ENCODE results near the gene HTR2C.
"Not testable (repeated sequence)": the region's sequence is repeated elsewhere in the genome, so short reads cannot be mapped to it uniquely, and the experiment has no call there.

The HTR2C gene

DNA sequence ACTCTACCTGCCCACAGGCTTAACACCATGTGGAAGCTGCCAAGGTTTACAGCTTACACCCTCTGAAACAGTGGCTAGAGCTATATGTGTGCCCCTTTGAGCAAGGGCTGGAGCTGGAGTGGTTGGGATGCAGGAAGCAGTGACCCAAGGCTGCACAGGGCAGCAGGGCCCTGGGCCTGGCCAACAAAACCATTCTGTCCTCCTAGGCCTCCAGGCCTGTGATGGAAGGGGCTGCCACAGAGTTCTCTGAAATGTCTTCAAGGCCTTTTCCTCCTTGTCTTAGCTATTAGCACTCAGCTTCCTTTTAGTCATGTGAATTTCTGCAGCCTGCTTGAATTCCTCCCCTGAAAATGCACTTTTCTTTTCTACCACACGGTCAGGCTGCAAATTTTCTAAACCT, 348.7 kb downstream of the HTR2C start:
- Histone ChIP-seq H3K27me3 (no peaks in the 10 kb centered on the region), H3K9me3 (no peaks in the 10 kb centered on the region), H3K36me3 (no peaks in the 10 kb centered on the region), H3K4me3 (ENCODE audit: low read depth in 1 of 2, low read length in 1 of 2) (no peak overlapping the region), H3K27ac (no peak overlapping the region), H3K4me1 (ENCODE audit: control insufficient read depth in 1 of 2, insufficient read depth in 1 of 2, low read depth in 1 of 2, low read length in 1 of 2) (no peaks in the 10 kb centered on the region)
- TF ChIP-seq, protein P1, sequence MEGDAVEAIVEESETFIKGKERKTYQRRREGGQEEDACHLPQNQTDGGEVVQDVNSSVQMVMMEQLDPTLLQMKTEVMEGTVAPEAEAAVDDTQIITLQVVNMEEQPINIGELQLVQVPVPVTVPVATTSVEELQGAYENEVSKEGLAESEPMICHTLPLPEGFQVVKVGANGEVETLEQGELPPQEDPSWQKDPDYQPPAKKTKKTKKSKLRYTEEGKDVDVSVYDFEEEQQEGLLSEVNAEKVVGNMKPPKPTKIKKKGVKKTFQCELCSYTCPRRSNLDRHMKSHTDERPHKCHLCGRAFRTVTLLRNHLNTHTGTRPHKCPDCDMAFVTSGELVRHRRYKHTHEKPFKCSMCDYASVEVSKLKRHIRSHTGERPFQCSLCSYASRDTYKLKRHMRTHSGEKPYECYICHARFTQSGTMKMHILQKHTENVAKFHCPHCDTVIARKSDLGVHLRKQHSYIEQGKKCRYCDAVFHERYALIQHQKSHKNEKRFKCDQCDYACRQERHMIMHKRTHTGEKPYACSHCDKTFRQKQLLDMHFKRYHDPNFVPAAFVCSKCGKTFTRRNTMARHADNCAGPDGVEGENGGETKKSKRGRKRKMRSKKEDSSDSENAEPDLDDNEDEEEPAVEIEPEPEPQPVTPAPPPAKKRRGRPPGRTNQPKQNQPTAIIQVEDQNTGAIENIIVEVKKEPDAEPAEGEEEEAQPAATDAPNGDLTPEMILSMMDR (IDR thresholded peaks at IDR 0.05), result no peak

DNA sequence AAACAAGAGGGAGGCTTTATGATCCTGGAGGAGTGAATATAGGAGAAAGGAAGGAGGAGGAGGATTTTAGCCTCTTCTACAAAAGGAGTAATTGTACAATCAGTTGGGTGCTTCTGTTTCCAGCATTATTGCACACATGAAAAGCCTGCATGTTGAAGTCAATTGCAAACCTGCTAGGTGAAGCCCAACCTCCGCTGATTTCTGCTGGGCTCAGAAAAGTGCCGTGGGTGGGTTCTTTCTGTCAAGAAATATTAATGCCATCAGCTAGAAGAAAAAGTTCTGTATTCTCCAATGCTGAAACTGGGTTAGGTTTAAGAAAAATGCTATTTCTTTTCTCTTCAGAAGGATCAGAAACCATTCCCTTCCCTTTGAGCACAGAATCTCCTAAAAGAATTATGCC, 349.4 kb downstream of the HTR2C start:
- not testable (repeated sequence) for H3K4me3 ChIP-seq (ENCODE audit: low read depth in 1 of 2, low read length in 1 of 2); H3K27me3 ChIP-seq; H3K27ac ChIP-seq; H3K4me1 ChIP-seq (ENCODE audit: control insufficient read depth in 1 of 2, insufficient read depth in 1 of 2, low read depth in 1 of 2, low read length in 1 of 2); H3K36me3 ChIP-seq; H3K9me3 ChIP-seq

DNA sequence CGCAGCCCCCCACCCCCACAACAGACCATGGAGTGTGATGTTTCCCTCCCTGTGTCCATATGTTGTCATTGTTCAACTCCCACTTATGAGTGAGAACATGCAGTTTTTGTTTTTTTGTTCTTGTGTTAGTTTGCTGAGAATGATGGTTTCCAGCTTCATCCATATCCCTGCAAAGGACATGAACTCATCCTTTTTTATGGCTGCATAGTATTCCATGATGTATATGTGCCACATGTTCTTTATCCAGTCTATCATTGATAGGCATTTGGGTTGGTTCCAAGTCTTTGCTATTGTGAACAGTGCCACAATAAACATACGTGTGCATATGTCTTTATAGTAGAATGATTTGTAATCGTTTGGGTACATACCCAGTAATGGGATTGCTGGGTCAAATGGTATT, 353.2 kb downstream of the HTR2C start:
- not testable (repeated sequence) for H3K4me1 ChIP-seq (ENCODE audit: control insufficient read depth in 1 of 2, insufficient read depth in 1 of 2, low read depth in 1 of 2, low read length in 1 of 2); H3K9me3 ChIP-seq; H3K4me3 ChIP-seq (ENCODE audit: low read depth in 1 of 2, low read length in 1 of 2); H3K36me3 ChIP-seq; H3K27me3 ChIP-seq; H3K27ac ChIP-seq

DNA sequence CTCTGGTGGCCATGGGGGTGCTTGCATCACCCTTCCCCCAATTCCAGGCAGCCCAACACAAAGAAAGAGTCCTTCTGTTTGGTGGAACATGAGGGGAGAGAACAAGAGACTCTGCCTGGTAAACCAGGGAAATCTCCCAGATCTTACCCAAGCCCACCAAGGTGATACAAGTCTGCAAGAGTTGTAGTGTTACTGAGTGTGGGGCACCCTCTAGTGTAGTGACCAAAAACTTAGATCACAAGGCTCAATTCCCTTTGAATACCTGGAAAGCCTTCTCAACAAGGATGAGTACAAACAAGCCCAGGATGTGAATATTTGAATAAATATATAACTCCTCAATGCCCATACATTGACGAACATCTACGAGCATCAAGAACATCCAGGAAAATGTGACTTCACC, 368.8 kb downstream of the HTR2C start:
- Histone ChIP-seq H3K27me3 (no peaks in the 10 kb centered on the region), H3K4me1 (ENCODE audit: control insufficient read depth in 1 of 2, insufficient read depth in 1 of 2, low read depth in 1 of 2, low read length in 1 of 2) (no peaks in the 10 kb centered on the region), H3K27ac (no peak overlapping the region), H3K4me3 (ENCODE audit: low read depth in 1 of 2, low read length in 1 of 2) (no peak overlapping the region), H3K36me3 (no peaks in the 10 kb centered on the region), H3K9me3 (no peaks in the 10 kb centered on the region)
- TF ChIP-seq, protein P1 (IDR thresholded peaks at IDR 0.05), result no peak

Data from neutrophil (primary cell).